Neuronal stem cell (in vitro differentiated cells): ENCODE results near the gene RGS8.

Experiments used
- DNase-seq: peaks from one replicate; pipeline ENCODE4 v3.0.0-alpha.2; 2013; ENCODE audit warnings: low spot score
- H2AFZ ChIP-seq: one replicate; pipeline ENCODE4 v1.6.1; 2013; ENCODE audit warnings: mild to moderate bottlenecking, low read length, inconsistent platforms
- H2AK5ac ChIP-seq: 2 replicates; pipeline ENCODE4 v1.6.1; 2013; ENCODE audit warnings: low read depth, mild to moderate bottlenecking, inconsistent platforms, low read length, moderate library complexity, mixed read lengths
- H2BK120ac ChIP-seq: 2 replicates; pipeline ENCODE4 v1.6.1; 2013; ENCODE audit warnings: low read depth, mild to moderate bottlenecking, inconsistent platforms, low read length, moderate library complexity, mixed read lengths
- H2BK12ac ChIP-seq: one replicate; pipeline ENCODE4 v1.6.1; 2013; ENCODE audit warnings: low read length, inconsistent platforms
- H2BK15ac ChIP-seq: 2 replicates; pipeline ENCODE4 v1.6.1; 2013; ENCODE audit warnings: mild to moderate bottlenecking, low read length, inconsistent platforms, mixed read lengths
- H2BK5ac ChIP-seq: one replicate; pipeline ENCODE4 v1.6.1; 2013; ENCODE audit warnings: inconsistent platforms, mild to moderate bottlenecking, low read length, moderate library complexity
- H3K14ac ChIP-seq: one replicate; pipeline ENCODE4 v1.6.1; 2013; ENCODE audit warnings: low read length, inconsistent platforms
- H3K18ac ChIP-seq: 2 replicates; pipeline ENCODE4 v1.6.1; 2013; ENCODE audit warnings: low read length, inconsistent platforms
- H3K23ac ChIP-seq: 2 replicates; pipeline ENCODE4 v1.6.1; 2013; ENCODE audit warnings: low read depth, mild to moderate bottlenecking, mixed read lengths, low read length, inconsistent platforms; ENCODE audit not compliant: poor library complexity
- H3K27ac ChIP-seq: replicated peaks from 3 replicates; pipeline ENCODE4 v1.5.1; 2013; ENCODE audit warnings: low read length, inconsistent platforms
- H3K27me3 ChIP-seq, 3 experiments: 2 replicates each; pipeline ENCODE4 v1.6.1; 2013; ENCODE audit warnings: low read length in 3 of 3, mild to moderate bottlenecking in 2 of 3, inconsistent platforms in 1 of 3, low read depth in 1 of 3, mixed read lengths in 1 of 3, moderate library complexity in 1 of 3; ENCODE audit not compliant: control insufficient read depth in 3 of 3, insufficient read depth in 3 of 3
- H3K36me3 ChIP-seq, 2 donors: replicated peaks in 1 of 2; 2 replicates each; pipeline ENCODE4 v1.6.1; 2013; ENCODE audit warnings: low read length in 2 of 2; ENCODE audit not compliant: control insufficient read depth in 2 of 2, insufficient read depth in 2 of 2
- H3K4ac ChIP-seq: 2 replicates; pipeline ENCODE4 v1.6.1; 2013; ENCODE audit warnings: inconsistent platforms, mild to moderate bottlenecking, low read length, moderate library complexity
- H3K4me1 ChIP-seq, 2 donors: 1 replicate in 1 of 2; 2 replicates in 1 of 2; pipeline ENCODE4 v1.6.1; 2013; ENCODE audit warnings: low read length in 2 of 2, low read depth in 1 of 2; ENCODE audit not compliant: control insufficient read depth in 2 of 2, insufficient read depth in 1 of 2
- H3K4me2 ChIP-seq: one replicate; pipeline ENCODE4 v1.6.1; 2013; ENCODE audit warnings: mild to moderate bottlenecking, low read length, inconsistent platforms; ENCODE audit not compliant: insufficient read depth, poor library complexity, severe bottlenecking
- H3K4me3 ChIP-seq, 2 donors: 2 replicates each; pipeline ENCODE4 v1.5.1; 2013; ENCODE audit warnings: low read length in 2 of 2, mild to moderate bottlenecking in 2 of 2, inconsistent platforms in 1 of 2, moderate library complexity in 1 of 2
- H3K79me1 ChIP-seq: one replicate; pipeline ENCODE4 v1.6.1; 2013; ENCODE audit warnings: low read depth, mild to moderate bottlenecking, inconsistent platforms, low read length, moderate library complexity
- H3K9ac ChIP-seq: one replicate; pipeline ENCODE4 v1.6.1; 2013; ENCODE audit warnings: mild to moderate bottlenecking, low read depth, low read length, inconsistent platforms; ENCODE audit not compliant: poor library complexity
- H3K9me3 ChIP-seq, 2 donors: replicated peaks in 1 of 2; 2 replicates each; pipeline versions ENCODE3 to v1.6.1; 2013; ENCODE audit warnings: low read length in 2 of 2, mild to moderate bottlenecking in 2 of 2, inconsistent platforms in 1 of 2, low read depth in 1 of 2, mixed read lengths in 1 of 2, moderate library complexity in 1 of 2; ENCODE audit not compliant: control insufficient read depth in 2 of 2, insufficient read depth in 1 of 2
- H4K8ac ChIP-seq: one replicate; pipeline ENCODE4 v1.6.1; 2013; ENCODE audit warnings: low read depth, mild to moderate bottlenecking, inconsistent platforms, low read length, moderate library complexity
- H4K91ac ChIP-seq: one replicate; pipeline ENCODE4 v1.6.1; 2013; ENCODE audit warnings: low read length, low read depth, mild to moderate bottlenecking, inconsistent platforms; ENCODE audit not compliant: poor library complexity
- WGBS, 2 donors: extraction: QIAGEN DNeasy Blood & Tissue Kit; methylation state at CpG; one replicate each; pipeline ENCODE4 v1.1.7; 2013; ENCODE audit warnings: missing lambda C conversion rate in 2 of 2, mixed read lengths in 1 of 2; ENCODE audit not compliant: insufficient read length in 2 of 2, insufficient replicate concordance in 1 of 2; ENCODE audit errors: extremely low coverage in 2 of 2; 5-methylcytosine and 5-hydroxymethylcytosine counted together

Gene RGS8

DNA sequence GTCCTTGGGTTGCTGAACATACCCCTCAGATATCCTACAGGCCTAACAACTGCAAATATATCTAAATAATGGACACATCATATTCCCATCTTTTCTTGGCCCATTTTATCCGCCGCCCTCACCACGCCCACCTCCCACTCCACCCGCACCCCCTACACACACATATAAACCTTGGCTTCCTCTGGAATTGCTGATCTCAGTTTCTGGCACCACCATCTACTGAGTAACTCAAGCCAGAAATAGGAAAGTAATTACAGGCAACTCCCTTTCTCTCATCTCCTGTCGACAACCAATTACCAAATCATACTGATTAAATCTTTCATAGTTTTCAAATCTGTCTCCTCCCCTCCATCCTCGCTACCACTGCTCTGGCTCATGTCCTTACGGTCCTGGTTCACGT is 4.7 kb downstream of the RGS8 start:
- no peak for DNase-seq
- no peaks in the 10 kb centered on the region for H3K79me1 ChIP-seq
- H3K9ac ChIP-seq = no peak overlapping the region
- H3K4ac ChIP-seq = no peak overlapping the region
- no peaks in the 10 kb centered on the region for H3K36me3 ChIP-seq
- H3K23ac ChIP-seq = no peak overlapping the region
- no peak overlapping the region for H3K27ac ChIP-seq
- H3K4me2 ChIP-seq = no peak overlapping the region
- no peak overlapping the region for H3K14ac ChIP-seq
- no peak overlapping the region for H3K18ac ChIP-seq
- no peak overlapping the region for H4K91ac ChIP-seq
- no peak overlapping the region for H3K4me3 ChIP-seq
- H2AK5ac ChIP-seq = no peak overlapping the region
- H2BK5ac ChIP-seq = no peak overlapping the region
- H2BK120ac ChIP-seq = no peak overlapping the region
- H3K9me3 ChIP-seq = no peaks in the 10 kb centered on the region
- H3K4me1 ChIP-seq = peaks cover 16 to 27% of the 10 kb centered on the region in 2 donors
- H4K8ac ChIP-seq = no peak overlapping the region
- peaks cover 0 to 21% (median 0%) of the 10 kb centered on the region in 3 experiments for H3K27me3 ChIP-seq
- no peak overlapping the region for H2BK15ac ChIP-seq
- 100% methylated on average over 4 of the region's 8 CpGs; no CpG with 5 or more reads in 1 of the 2 donors for WGBS, 2 donors
- no peak overlapping the region for H2BK12ac ChIP-seq
- H2AFZ ChIP-seq = no peak overlapping the region

DNA sequence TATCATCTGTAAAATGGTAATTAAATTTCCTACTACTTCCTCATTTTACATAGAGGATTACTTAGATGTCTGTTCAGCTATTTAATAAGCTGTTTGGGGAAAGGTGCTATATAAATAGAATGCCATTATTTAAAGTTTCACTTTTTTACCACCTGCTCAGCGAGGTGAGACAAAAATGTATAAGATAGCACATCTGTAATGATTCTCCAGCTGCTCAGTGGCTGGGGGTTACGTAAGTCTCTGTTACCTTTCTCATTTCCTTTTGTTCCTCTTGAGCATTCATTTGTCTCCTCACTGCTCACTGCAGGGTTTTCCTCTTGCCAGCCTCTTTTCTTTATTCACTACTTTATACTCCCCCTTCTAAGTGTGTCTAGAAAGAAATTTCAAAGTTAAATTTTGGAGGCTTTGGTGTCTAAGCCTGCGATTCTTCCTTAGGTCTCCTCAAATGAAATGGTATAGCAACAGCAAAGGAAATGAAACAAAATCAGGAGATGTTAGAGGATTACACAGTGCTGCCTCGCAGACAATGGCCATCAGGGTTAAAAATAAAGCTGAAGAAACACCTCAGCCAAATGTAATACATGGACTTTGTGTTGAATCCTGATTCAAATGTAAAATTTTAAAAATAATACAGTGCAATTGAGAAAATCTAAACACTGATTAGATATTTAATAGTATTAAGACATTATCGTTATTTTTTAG is 6.8 kb downstream of the RGS8 start:
- Histone ChIP-seq H3K27ac (no peak overlapping the region), H3K9me3 (no peaks in the 10 kb centered on the region), H3K4me3 (no peak overlapping the region), H3K23ac (no peak overlapping the region), H3K27me3 (peaks cover 0 to 7% (median 0%) of the 10 kb centered on the region in 3 experiments), H2BK5ac (no peak overlapping the region), H2AK5ac (no peak overlapping the region), H3K4me1 (peaks cover 8 to 18% of the 10 kb centered on the region in 2 donors), H3K18ac (no peak overlapping the region), H3K14ac (no peak overlapping the region), H2BK12ac (no peak overlapping the region), H2BK120ac (no peak overlapping the region), H2BK15ac (no peak overlapping the region), H3K36me3 (no peaks in the 10 kb centered on the region), H4K8ac (no peak overlapping the region), H2AFZ (no peak overlapping the region), H3K9ac (no peak overlapping the region), H3K4me2 (no peak overlapping the region), H3K4ac (no peak overlapping the region), H4K91ac (no peak overlapping the region), H3K79me1 (no peaks in the 10 kb centered on the region)
- WGBS, 2 donors = no CpG with 5 or more reads among the region's 5 CpGs
- DNase-seq = no peak

DNA sequence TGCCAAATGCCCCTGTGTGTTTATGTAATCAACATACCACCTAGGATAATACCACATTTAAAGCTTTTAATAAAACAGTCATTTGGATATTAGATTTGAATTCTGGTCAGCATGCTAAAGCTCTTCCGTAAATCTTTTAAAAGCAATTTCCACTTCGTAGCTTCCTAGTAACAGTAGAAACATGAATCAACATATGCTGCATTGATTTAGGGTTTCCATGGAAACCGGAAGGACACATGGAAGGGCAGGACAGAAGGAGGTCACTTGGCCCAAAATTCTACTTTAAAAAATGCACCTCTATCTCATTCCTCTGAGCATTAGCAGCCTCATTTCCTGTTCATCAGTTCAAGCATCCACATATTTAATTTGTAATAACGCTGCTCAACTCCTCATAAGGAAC is 8.1 kb downstream of the RGS8 start:
- Histone ChIP-seq H3K9me3 (no peaks in the 10 kb centered on the region), H3K4me1 (peaks cover 19 to 30% of the 10 kb centered on the region in 2 donors), H3K36me3 (no peaks in the 10 kb centered on the region), H3K14ac (no peak overlapping the region), H3K4ac (no peak overlapping the region), H4K8ac (no peak overlapping the region), H2AFZ (no peak overlapping the region), H2BK5ac (no peak overlapping the region), H3K18ac (no peak overlapping the region), H3K27me3 (peaks cover 0 to 7% (median 0%) of the 10 kb centered on the region in 3 experiments), H3K79me1 (no peaks in the 10 kb centered on the region), H3K23ac (no peak overlapping the region), H3K4me2 (no peak overlapping the region), H2BK12ac (no peak overlapping the region), H2BK15ac (no peak overlapping the region), H2BK120ac (no peak overlapping the region), H3K9ac (no peak overlapping the region), H3K27ac (no peak overlapping the region), H3K4me3 (no peak overlapping the region), H4K91ac (no peak overlapping the region), H2AK5ac (no peak overlapping the region)
- WGBS, 2 donors = no CpG with 5 or more reads among the region's 4 CpGs
- DNase-seq = no peak

DNA sequence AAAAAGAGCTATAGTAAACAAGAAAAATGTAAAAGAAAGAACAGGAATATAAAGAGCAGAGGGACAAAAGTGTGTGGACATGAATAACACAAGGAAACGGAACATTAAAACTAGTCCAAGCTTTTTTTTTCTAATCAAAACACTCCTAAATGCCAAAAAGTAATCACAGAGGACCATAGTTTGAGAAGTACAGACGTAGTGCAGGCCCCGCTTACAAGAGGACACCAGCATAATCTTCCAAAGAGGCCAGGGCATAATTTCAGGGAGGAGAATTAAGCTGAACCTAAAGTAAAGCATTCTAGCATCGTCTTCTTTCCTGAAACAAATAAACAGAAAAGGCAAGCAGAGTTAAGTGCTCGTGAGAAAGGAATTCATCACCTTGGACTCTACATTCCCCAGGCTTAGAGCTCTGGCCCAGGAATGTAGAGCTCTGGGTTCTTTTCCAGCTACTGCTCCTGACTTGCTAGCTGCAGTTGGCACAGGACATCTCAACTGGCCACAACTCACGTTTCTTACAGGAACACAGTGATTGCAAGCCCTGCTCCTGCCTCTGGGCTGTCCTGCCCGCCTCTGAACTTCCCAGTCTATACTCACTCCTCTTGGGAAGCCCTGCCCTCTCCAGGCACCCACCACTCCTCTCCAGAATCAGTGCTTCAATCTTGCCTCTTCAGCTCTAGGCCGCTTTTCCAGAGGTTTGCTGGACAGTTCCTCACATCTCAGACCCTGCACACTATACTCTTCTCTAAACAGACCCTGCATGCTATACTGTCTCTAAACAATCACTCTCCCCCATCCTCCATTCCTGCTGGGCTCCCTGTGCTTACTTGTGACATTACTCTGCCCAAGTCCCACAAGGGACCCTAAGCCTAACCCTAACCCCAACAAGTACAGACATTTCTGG is 9.8 kb downstream of the RGS8 start:
- no peak overlapping the region for H2BK120ac ChIP-seq
- H3K4me2 ChIP-seq = no peak overlapping the region
- H3K79me1 ChIP-seq = no peaks in the 10 kb centered on the region
- no peak overlapping the region for H3K18ac ChIP-seq
- no peak overlapping the region for H3K9ac ChIP-seq
- peaks cover 0 to 7% (median 0%) of the 10 kb centered on the region in 3 experiments for H3K27me3 ChIP-seq
- no peak overlapping the region for H4K8ac ChIP-seq
- no peak overlapping the region for H3K4ac ChIP-seq
- no peak overlapping the region for H2BK12ac ChIP-seq
- no peaks in the 10 kb centered on the region for H3K36me3 ChIP-seq
- H2BK15ac ChIP-seq = no peak overlapping the region
- H3K27ac ChIP-seq = no peak overlapping the region
- no peak overlapping the region for H4K91ac ChIP-seq
- no peak overlapping the region for H3K14ac ChIP-seq
- H3K9me3 ChIP-seq = no peaks in the 10 kb centered on the region
- H3K4me3 ChIP-seq = no peak overlapping the region
- WGBS, 2 donors = no CpG with 5 or more reads among the region's 8 CpGs
- H2AK5ac ChIP-seq = no peak overlapping the region
- H2AFZ ChIP-seq = no peak overlapping the region
- DNase-seq = no peak
- H3K23ac ChIP-seq = no peak overlapping the region
- peaks cover 22 to 46% of the 10 kb centered on the region in 2 donors for H3K4me1 ChIP-seq
- H2BK5ac ChIP-seq = no peak overlapping the region
